Measurements from ENCODE around the gene HNF1A. TPM values are rescaled to one million over a fixed set of nuclear protein-coding genes. Genes with fewer than 3 reads are reported as not detected.
A peak's percentile ranks its signal among the peaks of the same experiment; 100 is the strongest.

HNF1A gene
- total RNA-seq, 2 donors from 2014 or later = not detected

DNA sequence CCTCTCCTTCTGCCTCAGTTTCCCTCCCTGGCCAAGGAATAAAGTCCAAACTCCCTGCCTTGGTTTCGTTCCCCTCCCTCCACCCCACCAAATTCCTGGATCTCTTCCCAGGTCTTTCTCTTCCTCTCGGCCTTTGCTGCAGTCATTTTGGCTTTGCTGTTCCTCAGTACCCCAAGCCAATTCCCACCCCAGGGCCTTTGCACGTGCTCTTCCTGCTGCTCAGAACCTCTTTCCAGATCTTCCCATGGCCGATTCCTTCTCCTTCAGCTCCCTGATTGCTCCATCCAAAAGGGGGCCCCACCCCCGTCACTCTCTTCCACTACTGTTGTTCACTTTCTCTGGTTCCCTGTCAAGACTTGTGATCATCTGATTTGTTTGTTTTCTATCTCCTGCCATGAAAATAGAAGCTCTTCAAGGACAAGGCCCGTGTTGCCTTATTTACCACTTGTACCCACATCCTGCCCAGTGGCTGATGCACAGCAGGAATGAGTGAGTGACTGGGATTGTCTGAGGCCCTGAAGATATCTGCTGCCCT lies 3.1 kb downstream of the HNF1A start:
- no peak for DNase-seq (ENCODE audit: low spot score)
- intact Hi-C loops (cut with DNase I) = no loop called here

DNA sequence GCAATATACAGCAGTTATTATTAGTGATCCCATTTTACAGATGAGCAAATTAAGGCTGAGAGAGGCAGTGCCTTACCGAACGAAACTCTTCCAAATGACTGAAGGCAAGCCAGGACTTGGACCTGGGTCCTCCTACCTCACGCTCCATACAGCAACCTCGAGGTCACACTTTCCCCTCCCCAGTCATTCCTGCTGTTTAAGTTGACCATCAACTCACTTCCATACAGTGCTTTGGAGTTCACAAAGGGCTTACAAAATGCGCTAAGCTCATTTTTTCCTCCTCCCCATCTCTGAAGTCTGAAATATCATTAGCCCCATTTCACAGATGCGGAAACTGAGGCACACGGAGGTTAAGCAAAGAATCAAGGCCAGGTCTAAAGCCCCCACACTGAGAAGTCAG lies 4.3 kb downstream of the HNF1A start:
- no peak for DNase-seq (ENCODE audit: low spot score)
- intact Hi-C loops (cut with DNase I) = no loop called here

DNA sequence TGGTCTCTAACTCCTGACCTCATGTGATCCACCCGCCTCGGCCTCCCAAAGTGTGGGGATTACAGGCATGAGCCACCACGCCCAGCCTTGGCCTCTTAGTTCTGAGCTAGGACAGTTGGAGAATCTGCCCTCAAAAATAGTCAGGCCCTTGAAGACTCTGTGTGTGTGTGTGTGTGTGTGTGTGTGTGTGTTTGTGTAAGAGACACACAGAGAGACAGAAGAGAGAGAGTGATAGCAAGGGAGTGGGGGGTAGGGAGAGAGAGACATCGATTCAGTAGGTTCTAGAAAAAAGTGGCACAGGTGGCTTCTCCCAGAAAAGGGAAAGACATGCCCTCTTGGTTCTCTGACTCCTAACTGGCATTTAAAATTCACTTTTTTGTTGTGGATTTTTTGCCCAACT lies 5.4 kb downstream of the HNF1A start:
- intact Hi-C loops (cut with DNase I) = no loop called here

DNA sequence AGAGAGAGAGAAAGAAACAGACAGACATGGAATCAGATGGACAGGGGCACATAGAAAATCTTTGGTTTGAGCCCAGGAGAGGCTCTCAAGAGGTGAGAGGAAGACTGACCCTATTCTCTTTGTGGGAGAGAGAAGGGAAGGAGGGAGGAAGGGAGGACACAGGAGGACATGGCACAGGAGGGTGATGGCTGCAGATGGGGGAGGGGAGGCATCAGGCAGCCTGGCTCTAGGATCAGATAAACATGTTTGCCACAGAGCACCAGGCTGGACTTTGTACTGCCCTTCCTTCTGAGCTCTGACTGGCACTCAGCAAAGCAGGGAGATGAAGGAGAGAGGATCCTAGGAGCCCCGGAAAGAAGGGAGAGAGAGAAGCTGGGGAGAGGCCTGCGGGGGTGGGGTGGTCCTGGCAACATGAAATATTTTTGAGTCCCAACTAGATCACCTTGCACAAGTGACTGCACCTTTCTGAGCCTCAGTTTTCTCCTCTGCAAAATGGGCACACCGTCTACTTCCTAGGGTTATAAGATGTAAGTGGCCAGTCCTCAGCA lies 6.1 kb downstream of the HNF1A start:
- intact Hi-C loops (cut with DNase I) = no loop called here

More for the DNA sequence above, 5.4 kb downstream of the HNF1A start:
- no peak for DNase-seq (ENCODE audit: low spot score)

DNA sequence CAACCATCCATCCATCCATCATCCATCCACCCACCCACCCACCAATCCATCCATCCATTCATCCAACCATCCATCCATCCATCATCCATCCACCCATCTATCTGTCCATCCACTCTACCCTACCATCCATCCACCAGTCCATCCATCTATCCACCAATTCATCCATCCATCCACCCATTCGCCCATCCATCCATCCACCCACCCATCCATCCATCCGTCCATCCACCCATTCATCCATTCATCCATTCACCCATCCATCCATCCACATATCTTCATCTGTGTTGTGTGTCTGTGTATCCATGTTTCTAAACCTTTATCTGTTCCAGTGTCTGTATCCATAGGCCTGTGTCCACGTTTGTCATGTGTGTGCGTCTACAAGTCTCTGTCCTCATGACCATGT lies 9.9 kb downstream of the HNF1A start:
- intact Hi-C loops (cut with DNase I) = no loop called here
- DNase-seq (ENCODE audit: low spot score) = no peak

More for the DNA sequence above, 6.1 kb downstream of the HNF1A start:
- DNase-seq (ENCODE audit: low spot score) = no peak

DNA sequence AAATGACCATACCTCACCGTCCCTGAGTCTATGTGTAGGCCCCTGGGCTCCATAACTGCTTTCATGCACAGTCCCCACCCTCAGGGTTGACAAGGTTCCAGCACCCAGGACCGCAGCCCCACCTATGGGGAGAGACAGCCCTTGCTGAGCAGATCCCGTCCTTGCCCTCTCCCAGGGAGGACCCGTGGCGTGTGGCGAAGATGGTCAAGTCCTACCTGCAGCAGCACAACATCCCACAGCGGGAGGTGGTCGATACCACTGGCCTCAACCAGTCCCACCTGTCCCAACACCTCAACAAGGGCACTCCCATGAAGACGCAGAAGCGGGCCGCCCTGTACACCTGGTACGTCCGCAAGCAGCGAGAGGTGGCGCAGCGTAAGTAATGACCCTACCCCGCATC lies 10.3 kb downstream of the HNF1A start:
- intact Hi-C loops (cut with DNase I) = no loop called here
- no peak for DNase-seq (ENCODE audit: low spot score)

DNA sequence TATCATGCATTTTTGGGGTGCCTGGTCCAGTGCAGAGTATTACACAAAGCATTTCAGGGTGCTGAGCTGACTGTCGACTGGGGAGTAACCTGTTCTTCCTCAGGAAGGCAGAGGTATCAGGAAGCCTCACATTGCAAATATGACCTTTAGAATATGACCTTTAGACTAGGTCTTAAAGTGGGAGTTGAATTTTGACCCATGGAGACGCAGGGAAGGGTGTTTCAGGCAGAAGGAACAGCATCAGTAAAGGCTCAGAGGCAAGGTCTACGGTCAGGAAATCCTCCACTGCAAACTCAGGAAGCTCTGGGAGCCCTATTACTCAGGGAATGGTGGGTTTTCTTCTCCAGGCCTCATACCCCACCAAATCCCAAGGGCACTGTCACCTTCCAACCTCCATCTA lies 11.3 kb downstream of the HNF1A start:
- intact Hi-C loops (cut with DNase I) = no loop called here
- DNase-seq (ENCODE audit: low spot score) = no peak

DNA sequence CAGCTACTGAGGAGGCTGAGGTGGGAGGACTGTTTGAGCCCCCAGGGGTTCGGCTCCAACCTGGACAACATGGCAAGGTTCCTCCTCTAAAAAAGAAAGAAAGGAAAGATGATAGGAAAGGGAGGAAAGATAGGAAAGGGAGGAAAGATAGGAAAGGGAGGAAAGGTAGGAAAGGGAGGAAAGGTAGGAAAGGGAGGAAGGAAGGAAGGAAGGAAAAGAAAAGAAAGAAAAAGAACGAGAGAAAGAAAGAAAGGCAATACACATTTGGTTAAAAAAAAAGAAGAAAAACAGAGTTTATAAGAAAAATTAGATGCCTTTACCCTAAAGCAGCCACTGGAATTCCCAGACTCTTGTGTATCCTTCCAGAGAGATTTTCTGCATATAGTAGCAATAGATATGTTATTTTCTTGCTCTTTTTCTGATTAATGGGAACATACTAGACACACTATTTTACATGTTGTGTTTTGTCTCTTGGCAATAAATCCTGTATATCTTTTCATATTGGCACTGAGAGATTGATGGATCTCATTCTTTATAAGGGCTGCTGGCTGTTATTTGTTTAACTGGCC lies 12.2 kb downstream of the HNF1A start:
- intact Hi-C loops (cut with DNase I) = no loop called here
- DNase-seq (ENCODE audit: low spot score) = no peak

DNA sequence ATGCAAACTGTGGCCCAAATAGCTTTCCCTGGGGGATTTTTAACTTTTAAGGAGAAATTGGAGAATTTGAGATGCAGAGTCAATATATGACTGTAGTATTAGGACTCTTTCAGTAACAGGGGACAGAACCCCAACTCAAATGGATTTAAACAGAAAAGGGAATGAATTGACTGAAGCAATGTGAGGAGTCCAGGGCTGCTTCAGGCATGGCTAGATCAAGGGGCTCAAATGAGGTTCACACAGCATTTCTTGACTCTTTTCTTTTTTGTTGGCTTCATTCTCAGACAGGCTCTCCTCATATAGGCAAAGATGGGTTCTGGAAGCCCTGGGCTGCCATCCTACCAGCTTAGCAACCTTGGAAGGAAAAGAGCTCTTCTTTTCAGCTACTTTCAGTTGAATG lies 13.6 kb downstream of the HNF1A start:
- no peak for DNase-seq (ENCODE audit: low spot score)
- intact Hi-C loops (cut with DNase I) = no loop called here

DNA sequence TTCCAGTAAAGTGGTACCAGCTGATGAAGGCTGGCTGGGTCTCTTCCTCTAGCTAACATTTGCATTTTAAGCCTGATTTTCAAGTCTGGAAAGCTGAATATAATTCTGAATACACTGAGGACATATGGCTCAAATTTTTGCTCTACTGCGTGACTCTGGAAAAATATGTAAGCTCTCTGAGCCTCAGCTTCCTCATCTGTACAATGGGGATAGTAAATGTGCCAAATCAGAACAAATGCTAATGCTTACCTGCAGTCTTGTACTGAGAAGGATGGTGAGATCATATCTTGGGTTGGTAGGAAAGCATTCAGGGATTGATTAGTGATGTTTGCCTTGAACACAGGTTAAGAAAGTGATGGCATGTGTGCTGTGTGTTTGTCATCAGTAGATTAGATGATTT lies 14.6 kb downstream of the HNF1A start:
- intact Hi-C loops (cut with DNase I) = no loop called here
- DNase-seq (ENCODE audit: low spot score) = no peak

DNA sequence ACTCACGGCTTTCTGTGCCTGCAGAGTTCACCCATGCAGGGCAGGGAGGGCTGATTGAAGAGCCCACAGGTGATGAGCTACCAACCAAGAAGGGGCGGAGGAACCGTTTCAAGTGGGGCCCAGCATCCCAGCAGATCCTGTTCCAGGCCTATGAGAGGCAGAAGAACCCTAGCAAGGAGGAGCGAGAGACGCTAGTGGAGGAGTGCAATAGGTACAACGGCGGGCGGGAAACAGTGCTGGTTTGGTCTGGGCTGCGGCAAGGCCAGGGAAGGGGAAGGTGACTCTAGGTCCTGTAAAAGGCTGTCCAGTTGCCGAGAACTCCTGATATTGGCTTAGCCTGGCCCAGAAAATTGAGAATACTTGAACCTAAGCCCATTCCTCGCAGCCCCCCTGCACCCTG lies 15.2 kb downstream of the HNF1A start:
- intact Hi-C loops (cut with DNase I) = no loop called here
- DNase-seq (ENCODE audit: low spot score) = no peak

DNA sequence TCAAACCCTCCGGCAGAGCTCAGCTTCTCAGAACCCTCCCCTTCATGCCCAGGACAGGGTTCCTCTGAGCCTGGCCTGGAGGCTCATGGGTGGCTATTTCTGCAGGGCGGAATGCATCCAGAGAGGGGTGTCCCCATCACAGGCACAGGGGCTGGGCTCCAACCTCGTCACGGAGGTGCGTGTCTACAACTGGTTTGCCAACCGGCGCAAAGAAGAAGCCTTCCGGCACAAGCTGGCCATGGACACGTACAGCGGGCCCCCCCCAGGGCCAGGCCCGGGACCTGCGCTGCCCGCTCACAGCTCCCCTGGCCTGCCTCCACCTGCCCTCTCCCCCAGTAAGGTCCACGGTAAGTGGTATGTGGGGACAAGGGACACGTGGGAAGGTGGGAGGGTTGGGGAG lies 15.7 kb downstream of the HNF1A start:
- DNase-seq (ENCODE audit: low spot score) = no peak

DNA sequence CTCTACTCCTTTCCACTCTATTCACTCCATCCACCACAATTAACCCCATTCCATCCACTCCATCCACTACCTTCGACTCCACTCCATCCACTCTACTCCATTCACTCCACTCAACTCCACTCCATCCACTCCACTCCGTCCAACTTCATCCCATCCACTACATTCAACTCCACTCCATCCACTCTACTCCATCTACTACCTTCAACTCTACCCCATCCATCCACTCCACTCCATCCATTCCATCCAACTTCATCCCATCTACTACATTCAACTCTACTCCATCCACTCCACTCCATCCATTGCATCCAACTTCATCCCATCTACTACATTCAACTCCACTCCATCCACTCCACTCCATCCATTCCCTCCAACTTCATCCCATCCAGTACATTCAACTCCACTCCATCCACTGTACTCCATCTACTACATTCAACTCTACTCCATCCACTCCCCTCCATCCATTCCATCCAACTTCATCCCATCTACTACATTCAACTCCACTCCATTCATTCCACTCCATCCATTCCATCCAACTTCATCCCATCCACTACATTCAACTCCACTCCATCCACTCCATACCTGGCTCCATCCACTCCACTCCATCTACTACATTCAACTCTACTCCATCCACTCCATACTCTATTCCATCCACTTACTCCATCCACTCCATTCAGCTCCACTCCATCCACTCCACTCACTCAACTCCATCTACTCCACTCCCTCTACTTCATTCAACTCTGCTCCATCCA lies 16.4 kb downstream of the HNF1A start:
- intact Hi-C loops (cut with DNase I) = no loop called here
- DNase-seq (ENCODE audit: low spot score) = no peak

More for the DNA sequence above, 15.7 kb downstream of the HNF1A start:
- intact Hi-C loops (cut with DNase I) = no loop called here

DNA sequence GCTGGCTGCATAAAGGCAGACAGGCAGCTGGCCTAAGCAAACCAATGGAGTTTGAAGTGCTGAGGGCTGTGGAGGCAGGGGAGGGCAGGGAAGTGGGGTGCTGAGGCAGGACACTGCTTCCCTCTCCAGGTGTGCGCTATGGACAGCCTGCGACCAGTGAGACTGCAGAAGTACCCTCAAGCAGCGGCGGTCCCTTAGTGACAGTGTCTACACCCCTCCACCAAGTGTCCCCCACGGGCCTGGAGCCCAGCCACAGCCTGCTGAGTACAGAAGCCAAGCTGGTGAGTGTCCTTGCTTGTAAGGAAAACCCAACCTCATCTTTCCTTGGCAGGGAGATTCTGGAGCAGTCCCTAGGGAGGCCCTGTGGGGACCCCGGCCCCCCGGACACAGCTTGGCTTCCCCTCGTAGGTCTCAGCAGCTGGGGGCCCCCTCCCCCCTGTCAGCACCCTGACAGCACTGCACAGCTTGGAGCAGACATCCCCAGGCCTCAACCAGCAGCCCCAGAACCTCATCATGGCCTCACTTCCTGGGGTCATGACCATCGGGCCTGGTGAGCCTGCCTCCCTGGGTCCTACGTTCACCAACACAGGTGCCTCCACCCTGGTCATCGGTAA lies 17.9 kb downstream of the HNF1A start:
- intact Hi-C loops (cut with DNase I) = no loop called here
- no peak for DNase-seq (ENCODE audit: low spot score)

DNA sequence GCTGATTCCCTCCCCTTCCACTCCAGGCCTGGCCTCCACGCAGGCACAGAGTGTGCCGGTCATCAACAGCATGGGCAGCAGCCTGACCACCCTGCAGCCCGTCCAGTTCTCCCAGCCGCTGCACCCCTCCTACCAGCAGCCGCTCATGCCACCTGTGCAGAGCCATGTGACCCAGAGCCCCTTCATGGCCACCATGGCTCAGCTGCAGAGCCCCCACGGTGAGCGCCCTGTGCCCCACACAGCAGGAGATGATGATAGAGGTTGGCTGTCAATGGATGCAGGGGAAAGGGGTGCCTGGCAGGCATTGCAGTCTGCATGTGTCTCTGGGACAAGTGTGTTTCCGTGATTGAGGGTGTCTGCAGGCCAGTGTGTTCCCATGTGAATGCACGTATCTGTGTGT lies 19.1 kb downstream of the HNF1A start:
- intact Hi-C loops (cut with DNase I) = no loop called here
- no peak for DNase-seq (ENCODE audit: low spot score)

DNA sequence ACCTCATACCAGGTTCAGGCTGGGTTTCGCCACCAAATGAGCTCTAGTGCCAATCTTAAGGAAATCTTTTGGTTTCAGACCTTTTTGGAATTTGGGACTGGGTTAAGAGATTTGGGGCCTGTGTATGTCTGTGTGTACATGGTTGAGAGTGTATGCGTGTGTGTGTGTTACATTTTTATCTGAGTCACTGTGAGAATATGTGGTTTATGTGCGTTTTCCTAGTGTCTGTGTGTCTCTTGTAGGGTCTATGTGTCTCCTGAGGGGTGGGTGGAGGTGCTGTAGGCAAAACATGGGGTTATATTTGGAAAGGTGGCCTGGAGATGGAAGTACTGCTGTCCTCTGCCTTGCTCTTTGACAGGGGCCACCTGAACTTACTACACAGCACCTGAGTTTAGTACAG lies 20.1 kb downstream of the HNF1A start:
- DNase-seq (ENCODE audit: low spot score) = no peak
- intact Hi-C loops (cut with DNase I) = no loop called here

DNA sequence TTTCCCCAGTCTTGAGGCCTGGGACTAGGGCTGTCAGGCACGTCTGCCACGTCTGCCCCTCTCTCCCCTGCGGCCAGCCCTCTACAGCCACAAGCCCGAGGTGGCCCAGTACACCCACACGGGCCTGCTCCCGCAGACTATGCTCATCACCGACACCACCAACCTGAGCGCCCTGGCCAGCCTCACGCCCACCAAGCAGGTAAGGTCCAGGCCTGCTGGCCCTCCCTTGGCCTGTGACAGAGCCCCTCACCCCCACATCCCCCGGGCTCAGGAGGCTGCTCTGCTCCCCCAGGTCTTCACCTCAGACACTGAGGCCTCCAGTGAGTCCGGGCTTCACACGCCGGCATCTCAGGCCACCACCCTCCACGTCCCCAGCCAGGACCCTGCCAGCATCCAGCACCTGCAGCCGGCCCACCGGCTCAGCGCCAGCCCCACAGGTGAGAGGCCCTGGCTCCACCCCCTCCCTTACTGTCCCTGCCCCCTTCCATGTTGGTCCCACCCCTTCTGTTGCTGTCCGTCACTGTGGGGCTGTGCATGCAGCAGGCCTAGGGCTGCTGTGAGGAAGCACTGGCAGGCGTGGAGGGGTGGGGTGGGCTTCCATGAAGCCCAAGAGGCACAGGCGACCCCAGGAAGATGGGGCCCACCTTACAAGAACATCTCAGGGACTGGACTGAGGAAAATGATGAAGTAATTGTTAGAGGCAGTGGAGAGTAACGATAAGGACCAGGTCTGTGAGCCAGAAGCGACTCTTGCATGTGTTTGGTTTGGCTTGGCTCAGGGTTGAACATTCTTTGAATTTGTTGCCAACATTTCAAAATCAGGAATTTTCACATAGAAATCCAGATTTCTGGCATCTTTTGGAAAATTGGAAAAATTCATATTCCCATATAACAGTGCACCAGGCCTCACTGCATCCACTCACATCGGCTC lies 21.1 kb downstream of the HNF1A start:
- no peak for DNase-seq (ENCODE audit: low spot score)
- intact Hi-C loops (cut with DNase I) = no loop called here

DNA sequence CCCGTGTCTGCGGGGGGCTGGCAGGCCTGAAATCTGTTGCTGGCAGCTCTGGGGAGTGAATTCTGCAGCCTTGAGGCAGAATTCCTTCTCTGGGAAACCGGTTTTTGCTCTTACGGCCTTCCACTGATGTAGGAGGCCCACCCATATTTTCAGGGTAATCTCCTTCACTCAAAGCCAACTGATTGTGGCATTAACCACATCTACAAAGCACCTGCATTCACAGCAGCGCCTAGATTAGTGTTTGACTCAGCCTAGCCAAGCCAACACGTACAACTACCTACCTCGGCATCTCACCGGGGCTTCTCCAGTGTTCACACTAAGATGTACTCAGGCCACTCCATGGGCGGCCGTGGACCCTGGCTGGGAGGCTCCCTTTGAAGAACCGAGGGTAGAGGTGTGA lies 22.2 kb downstream of the HNF1A start:
- DNase-seq (ENCODE audit: low spot score) = peak; percentile 62
- intact Hi-C loops (cut with DNase I) = no loop called here

DNA sequence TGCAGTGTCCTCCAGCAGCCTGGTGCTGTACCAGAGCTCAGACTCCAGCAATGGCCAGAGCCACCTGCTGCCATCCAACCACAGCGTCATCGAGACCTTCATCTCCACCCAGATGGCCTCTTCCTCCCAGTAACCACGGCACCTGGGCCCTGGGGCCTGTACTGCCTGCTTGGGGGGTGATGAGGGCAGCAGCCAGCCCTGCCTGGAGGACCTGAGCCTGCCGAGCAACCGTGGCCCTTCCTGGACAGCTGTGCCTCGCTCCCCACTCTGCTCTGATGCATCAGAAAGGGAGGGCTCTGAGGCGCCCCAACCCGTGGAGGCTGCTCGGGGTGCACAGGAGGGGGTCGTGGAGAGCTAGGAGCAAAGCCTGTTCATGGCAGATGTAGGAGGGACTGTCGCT lies 22.7 kb downstream of the HNF1A start:
- intact Hi-C loops (cut with DNase I) = no loop called here
- DNase-seq (ENCODE audit: low spot score) = peak; percentile 73
